ENCODE measurements around the gene BANF2. TPM values are rescaled to one million over a fixed set of nuclear protein-coding genes. Genes with fewer than 3 reads are reported as not detected.
A peak's percentile ranks its signal among the peaks of the same experiment; 100 is the strongest.

BANF2 gene
- total and polyA plus RNA-seq, 2 experiments from 2014 or later = not detected

DNA sequence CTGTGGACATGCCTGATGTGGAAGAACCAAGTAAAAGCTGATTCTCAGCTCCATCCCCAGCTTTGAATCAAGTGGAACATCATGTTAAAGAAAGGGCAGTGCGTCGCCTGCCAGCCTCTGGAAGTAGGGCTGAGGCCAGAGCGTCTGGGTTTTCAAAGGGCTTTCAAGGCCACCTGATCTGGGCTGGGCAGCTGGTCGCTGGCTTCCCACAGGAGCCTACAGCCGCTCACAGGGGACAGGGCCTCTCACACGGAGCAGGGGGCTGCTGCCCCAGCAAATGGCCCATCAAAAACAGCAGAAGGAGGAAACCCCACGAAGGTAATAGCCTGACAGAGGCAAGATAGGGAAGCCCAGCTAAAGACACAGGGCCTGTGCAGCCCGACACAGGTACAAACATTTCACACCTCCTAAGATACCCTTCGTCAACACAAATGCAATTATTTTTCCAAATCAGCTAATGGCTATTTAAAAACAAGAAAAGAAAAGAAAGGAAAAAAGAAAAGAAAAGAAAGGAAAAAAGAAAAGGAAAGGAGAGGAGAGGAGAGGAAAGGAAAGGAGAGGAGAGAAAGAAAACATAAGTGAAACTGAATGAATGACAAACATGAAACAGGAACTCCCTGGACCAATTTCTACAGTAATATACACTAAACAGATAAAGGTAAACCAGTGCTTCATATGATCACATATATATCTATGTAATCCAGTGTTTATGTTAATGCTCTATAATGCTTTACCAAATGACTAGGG lies 42.5 kb upstream of the BANF2 start:
- peaks cover 21% of the 10 kb centered on the region for H3K4me1 ChIP-seq (ENCODE audit: insufficient read depth)
- peaks cover 3% of the 10 kb centered on the region; the same call in 1 of the 2 replicates for H3F3A ChIP-seq (replicated peaks; ENCODE audit: low read depth)
- peaks cover 5% of the 10 kb centered on the region for H4K20me1 ChIP-seq (replicated peaks; ENCODE audit: insufficient read depth)
- no peak overlapping the region for H3K4me3 ChIP-seq
- no peak for TF ChIP-seq ZNF331 (CRISPR knock-in tag; IDR thresholded peaks at IDR 0.05; ENCODE audit: low read depth)
- TF ChIP-seq STAT1 (IDR thresholded peaks at IDR 0.05; ENCODE audit: unreplicated experiment) = no peak
- TF ChIP-seq EZH2phosphoT487 (IDR thresholded peaks at IDR 0.05; ENCODE audit: unreplicated experiment) = no peak
- no peak for TF ChIP-seq ETS1 (IDR thresholded peaks at IDR 0.05)
- no peak for TF ChIP-seq POLR2AphosphoS5 (IDR thresholded peaks at IDR 0.05; ENCODE audit: low read depth)
- no peak for TF ChIP-seq ZNF462 (CRISPR knock-in tag; IDR thresholded peaks at IDR 0.05)
- TF ChIP-seq, protein P1, sequence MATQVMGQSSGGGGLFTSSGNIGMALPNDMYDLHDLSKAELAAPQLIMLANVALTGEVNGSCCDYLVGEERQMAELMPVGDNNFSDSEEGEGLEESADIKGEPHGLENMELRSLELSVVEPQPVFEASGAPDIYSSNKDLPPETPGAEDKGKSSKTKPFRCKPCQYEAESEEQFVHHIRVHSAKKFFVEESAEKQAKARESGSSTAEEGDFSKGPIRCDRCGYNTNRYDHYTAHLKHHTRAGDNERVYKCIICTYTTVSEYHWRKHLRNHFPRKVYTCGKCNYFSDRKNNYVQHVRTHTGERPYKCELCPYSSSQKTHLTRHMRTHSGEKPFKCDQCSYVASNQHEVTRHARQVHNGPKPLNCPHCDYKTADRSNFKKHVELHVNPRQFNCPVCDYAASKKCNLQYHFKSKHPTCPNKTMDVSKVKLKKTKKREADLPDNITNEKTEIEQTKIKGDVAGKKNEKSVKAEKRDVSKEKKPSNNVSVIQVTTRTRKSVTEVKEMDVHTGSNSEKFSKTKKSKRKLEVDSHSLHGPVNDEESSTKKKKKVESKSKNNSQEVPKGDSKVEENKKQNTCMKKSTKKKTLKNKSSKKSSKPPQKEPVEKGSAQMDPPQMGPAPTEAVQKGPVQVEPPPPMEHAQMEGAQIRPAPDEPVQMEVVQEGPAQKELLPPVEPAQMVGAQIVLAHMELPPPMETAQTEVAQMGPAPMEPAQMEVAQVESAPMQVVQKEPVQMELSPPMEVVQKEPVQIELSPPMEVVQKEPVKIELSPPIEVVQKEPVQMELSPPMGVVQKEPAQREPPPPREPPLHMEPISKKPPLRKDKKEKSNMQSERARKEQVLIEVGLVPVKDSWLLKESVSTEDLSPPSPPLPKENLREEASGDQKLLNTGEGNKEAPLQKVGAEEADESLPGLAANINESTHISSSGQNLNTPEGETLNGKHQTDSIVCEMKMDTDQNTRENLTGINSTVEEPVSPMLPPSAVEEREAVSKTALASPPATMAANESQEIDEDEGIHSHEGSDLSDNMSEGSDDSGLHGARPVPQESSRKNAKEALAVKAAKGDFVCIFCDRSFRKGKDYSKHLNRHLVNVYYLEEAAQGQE (IDR thresholded peaks at IDR 0.05; ENCODE audit: unreplicated experiment) = no peak
- H3K4me2 ChIP-seq = no peak overlapping the region
- H3K27me3 ChIP-seq (ENCODE audit: insufficient read depth) = no peaks in the 10 kb centered on the region
- no peak for DNase-seq (ENCODE audit: low spot score)
- peaks cover 70% of the 10 kb centered on the region for H3K36me3 Mint-ChIP-seq (ENCODE audit: low read depth)
- peaks cover 17% of the 10 kb centered on the region for H3K27me3 Mint-ChIP-seq (ENCODE audit: insufficient read depth, low read depth, poor library complexity)
- peaks cover 28% of the 10 kb centered on the region for H3K9me3 Mint-ChIP-seq
- H3K4me1 Mint-ChIP-seq = peaks cover 43% of the 10 kb centered on the region
- H3K27ac Mint-ChIP-seq = peak overlapping the region; percentile 76; the same call in 1 of the 2 replicates
- H3K79me2 ChIP-seq (replicated peaks; ENCODE audit: insufficient read depth) = peaks cover 82% of the 10 kb centered on the region
- no peak overlapping the region for H2AFZ ChIP-seq
- H3K27ac ChIP-seq (ENCODE audit: low read depth) = peak overlapping the region; percentile 90; the same call in 1 of the 2 replicates
- no peak overlapping the region for H3K4me3 Mint-ChIP-seq
- H3K9me2 ChIP-seq (ENCODE audit: insufficient read depth) = no peaks in the 10 kb centered on the region
- ATAC-seq = peak; percentile 12; the same call in 1 of the 3 replicates
- H3K36me3 ChIP-seq (ENCODE audit: insufficient read depth) = peaks cover 15% of the 10 kb centered on the region
